Tibial artery (tissue), 4 donors: ENCODE results near the gene MYOG.

ENCODE experiments used
- DNase-seq, 2 donors: peaks; one replicate each; pipeline ENCODE4 v3.0.0-alpha.2; 2019
- H3K27ac ChIP-seq, 2 donors: fragments of 200-600 bp; sonication (generic) in 1 of 2; 1 replicate in 1 of 2; 2 replicates in 1 of 2; pipeline ENCODE4 v1.5.1; 2018 to 2019; ENCODE audit warnings: mild to moderate bottlenecking in 1 of 2
- H3K27me3 ChIP-seq, 2 donors: fragments of 200-600 bp; sonication (generic) in 1 of 2; one replicate each; pipeline versions ENCODE4 v1.5.1 to v1.6.0; 2016 to 2019
- H3K36me3 ChIP-seq, 3 donors: fragments of 200-600 bp; sonication (generic) in 2 of 3; one replicate each; pipeline ENCODE4 v1.5.1; 2016 to 2019; ENCODE audit warnings: mild to moderate bottlenecking in 2 of 3
- H3K4me1 ChIP-seq, 4 donors: fragments of 200-600 bp; sonication (generic) in 2 of 4; 1 replicate in 3 of 4; 2 replicates in 1 of 4; pipeline ENCODE4 v1.5.1; 2016 to 2019
- H3K4me3 ChIP-seq, 2 donors: fragments of 200-600 bp; sonication (generic) in 1 of 2; 1 replicate in 1 of 2; 2 replicates in 1 of 2; pipeline ENCODE4 v1.5.1; 2018 to 2019; ENCODE audit warnings: mild to moderate bottlenecking in 2 of 2
- H3K9me3 ChIP-seq, 3 donors: fragments of 200-600 bp; sonication (generic) in 1 of 3; one replicate each; pipeline ENCODE4 v1.5.1; 2016 to 2019
- CTCF ChIP-seq, 2 experiments: fragments of 200-600 bp in 1 of 2; fragments of 450-650 bp in 1 of 2; IDR thresholded peaks; one replicate each; pipeline ENCODE4 v1.5.1; 2017 to 2019; ENCODE audit warnings: antibody characterized with exemption in 2 of 2, mild to moderate bottlenecking in 1 of 2, moderate library complexity in 1 of 2
- intact Hi-C: fragments of 100-400 bp; cut with DNase I; formaldehyde crosslinking; loops from one replicate; pipeline ENCODE4 v1.15.0; 2023; ENCODE audit warnings: low total_unique reads

Gene MYOG

GRCh38 chr1:203129501-203130231, 43.9 kb upstream of the MYOG start:
- peak in 1 of 2 donors; percentile 72 for DNase-seq
- TF ChIP-seq CTCF (IDR thresholded peaks at IDR 0.05): no peak
- intact Hi-C loops: no loop called here

GRCh38 chr1:203128716-203129500, 43.1 kb upstream of the MYOG start:
- peak in 1 of 2 donors; percentile 52 for DNase-seq
- Histone ChIP-seq H3K27me3 (peaks cover 0 to 28% of the 10 kb centered on the region in 2 donors), H3K4me1 (peaks cover 0 to 43% (median 26%) of the 10 kb centered on the region in 4 donors), H3K27ac (no peak overlapping the region), H3K9me3 (no peaks in the 10 kb centered on the region), H3K4me3 (no peak overlapping the region), H3K36me3 (no peaks in the 10 kb centered on the region)
- intact Hi-C loops: no loop called here
- no peak for TF ChIP-seq CTCF (IDR thresholded peaks at IDR 0.05)

More at GRCh38 chr1:203129501-203130231, 43.9 kb upstream of the MYOG start:
- Histone ChIP-seq H3K4me3 (no peak overlapping the region), H3K27ac (no peak overlapping the region), H3K36me3 (no peaks in the 10 kb centered on the region), H3K9me3 (no peaks in the 10 kb centered on the region), H3K27me3 (peaks cover 0 to 20% of the 10 kb centered on the region in 2 donors), H3K4me1 (peaks cover 0 to 43% (median 26%) of the 10 kb centered on the region in 4 donors)

GRCh38 chr1:203128431-203128715, 42.6 kb upstream of the MYOG start:
- H3K36me3 ChIP-seq: no peaks in the 10 kb centered on the region
- peaks cover 0 to 41% (median 26%) of the 10 kb centered on the region in 4 donors for H3K4me1 ChIP-seq
- DNase-seq: peak in 1 of 2 donors; percentile 39
- TF ChIP-seq CTCF (IDR thresholded peaks at IDR 0.05): no peak
- no peak overlapping the region for H3K27ac ChIP-seq
- no peaks in the 10 kb centered on the region for H3K9me3 ChIP-seq
- H3K4me3 ChIP-seq: peak overlapping the region; percentile 24 to 45
- intact Hi-C loops: no loop called here
- peaks cover 0 to 33% of the 10 kb centered on the region in 2 donors for H3K27me3 ChIP-seq

- no peak within 1 kb of the TSS for H3K27ac ChIP-seq
- no peaks in the 10 kb centered on the region for H3K36me3 ChIP-seq
- H3K27me3 ChIP-seq: peaks cover 0 to 39% of the 10 kb centered on the region in 2 donors
- intact Hi-C loops: no loop called here
- TF ChIP-seq CTCF (IDR thresholded peaks at IDR 0.05): no peak
- DNase-seq: peak; percentile 58 to 76
- no peaks in the 10 kb centered on the region for H3K9me3 ChIP-seq
- H3K4me1 ChIP-seq: peaks cover 0 to 39% (median 26%) of the 10 kb centered on the region in 4 donors
- H3K4me3 ChIP-seq: peak within 1 kb of the TSS; percentile 24 to 45
Measured at GRCh38 chr1:203127666-203128430, 42.0 kb upstream of the MYOG start, which contains the start of gene ADORA1. Gene ADORA1 (plus strand): TSS chr1:203127726. CDS start chr1:203128842, 1,116 bp downstream.

- Histone ChIP-seq H3K27me3 (peaks cover 0 to 46% of the 10 kb centered on the region in 2 donors), H3K27ac (no peak overlapping the region), H3K36me3 (no peaks in the 10 kb centered on the region), H3K9me3 (no peaks in the 10 kb centered on the region), H3K4me3 (peak overlapping the region; percentile 24 to 45), H3K4me1 (peaks cover 0 to 39% (median 26%) of the 10 kb centered on the region in 4 donors)
- intact Hi-C loops: no loop called here
- TF ChIP-seq CTCF (IDR thresholded peaks at IDR 0.05): no peak
- peak in 1 of 2 donors; percentile 56 for DNase-seq
Measured at GRCh38 chr1:203126866-203127665, 41.3 kb upstream of the MYOG start.
